Uterus (tissue), 4 donors: Measurements from ENCODE around the gene CTIF. TPM values are rescaled to one million over a fixed set of nuclear protein-coding genes. Genes with fewer than 3 reads are reported as not detected.

ENCODE experiments used
- DNase-seq, 2 donors: peaks; one replicate each; pipeline ENCODE4 v3.0.0-alpha.2; 2019 to 2020
- H3K27ac ChIP-seq, 2 donors: fragments of 200-600 bp; sonication (generic); 1 replicate in 1 of 2; 2 replicates in 1 of 2; pipeline ENCODE4 v1.5.1; 2016 to 2018
- H3K27me3 ChIP-seq, 2 donors: fragments of 200-600 bp; sonication (generic); one replicate each; pipeline ENCODE4 v1.5.1; 2018 to 2019; ENCODE audit warnings: control low read depth in 1 of 2
- H3K36me3 ChIP-seq, 2 donors: fragments of 200-600 bp; sonication (generic); one replicate each; pipeline ENCODE4 v1.5.1; 2019; ENCODE audit warnings: control low read depth in 1 of 2
- H3K4me1 ChIP-seq, 2 donors: fragments of 200-600 bp; sonication (generic); one replicate each; pipeline ENCODE4 v1.5.1; 2018 to 2019; ENCODE audit warnings: control low read depth in 1 of 2
- H3K4me3 ChIP-seq, 2 donors: fragments of 200-600 bp; sonication (generic); 1 replicate in 1 of 2; 2 replicates in 1 of 2; pipeline ENCODE4 v1.5.1; 2018 to 2019; ENCODE audit warnings: mild to moderate bottlenecking in 1 of 2
- H3K9me3 ChIP-seq, 2 donors: fragments of 200-600 bp; sonication (generic); one replicate each; pipeline ENCODE4 v1.5.1; 2019; ENCODE audit warnings: control low read depth in 1 of 2
- CTCF ChIP-seq, 4 experiments: fragments of 200-600 bp in 2 of 4; fragments of 450-650 bp in 2 of 4; sonication (generic) in 2 of 4; IDR thresholded peaks; one replicate each; pipeline ENCODE4 v1.5.1; 2016 to 2019; ENCODE audit warnings: antibody characterized with exemption in 4 of 4, mild to moderate bottlenecking in 2 of 4, moderate library complexity in 1 of 4
- POLR2A ChIP-seq, 2 donors: fragments of 450-650 bp; IDR thresholded peaks; one replicate each; pipeline ENCODE4 v1.6.1; 2016; ENCODE audit warnings: antibody characterized with exemption in 2 of 2, mild to moderate bottlenecking in 1 of 2, moderate library complexity in 1 of 2
- intact Hi-C: fragments of 100-400 bp; cut with DNase I; formaldehyde crosslinking; loops from one replicate; pipeline ENCODE4 v1.15.1; 2023; ENCODE audit warnings: low total_unique reads
- total RNA-seq, 4 donors: library from RNA; depleted of rRNA in 3 of 4; stranded (reverse); fragments of >200 nt in 3 of 4; gene quantifications; one replicate each; pipeline versions ENCODE4 v1.1.0 to v1.2.4, GENCODE V29; 2014 to 2023
- donor health status: DM: yes; HTN: yes; CAD: no.

CTIF gene
- total RNA-seq, 4 donors from 2014 or later, result 11.3 to 94.3 (median 48.0) TPM

GRCh38 chr18:48772457-48772856 is 233.6 kb downstream of the CTIF start:
- H3K27ac ChIP-seq, result no peak overlapping the region
- no peaks in the 10 kb centered on the region for H3K36me3 ChIP-seq
- intact Hi-C loops, result loop anchor here (10.0 kb wide), 1 partner anchor 172 kb away; no protein-coding TSS in a partner anchor
- TF ChIP-seq POLR2A (IDR thresholded peaks at IDR 0.05), result no peak
- TF ChIP-seq CTCF (IDR thresholded peaks at IDR 0.05), result no peak
- H3K4me1 ChIP-seq, result no peaks in the 10 kb centered on the region
- H3K4me3 ChIP-seq, result no peak overlapping the region
- no peak for DNase-seq
- no peaks in the 10 kb centered on the region for H3K9me3 ChIP-seq
- no peaks in the 10 kb centered on the region for H3K27me3 ChIP-seq

GRCh38 chr18:48773821-48774220 is 235.0 kb downstream of the CTIF start:
- H3K9me3 ChIP-seq, result no peaks in the 10 kb centered on the region
- intact Hi-C loops, result loop anchor here (10.0 kb wide), 1 partner anchor 171 kb away; no protein-coding TSS in a partner anchor
- TF ChIP-seq CTCF (IDR thresholded peaks at IDR 0.05), result no peak
- no peak for TF ChIP-seq POLR2A (IDR thresholded peaks at IDR 0.05)
- H3K36me3 ChIP-seq, result no peaks in the 10 kb centered on the region
- DNase-seq, result no peak
- no peak overlapping the region for H3K27ac ChIP-seq
- no peaks in the 10 kb centered on the region for H3K4me1 ChIP-seq
- H3K4me3 ChIP-seq, result no peak overlapping the region
- no peaks in the 10 kb centered on the region for H3K27me3 ChIP-seq

GRCh38 chr18:48774941-48775340 is 236.1 kb downstream of the CTIF start:
- no peak for DNase-seq
- Histone ChIP-seq H3K36me3 (no peaks in the 10 kb centered on the region), H3K27me3 (no peaks in the 10 kb centered on the region), H3K9me3 (no peaks in the 10 kb centered on the region), H3K4me1 (peaks cover 0 to 5% of the 10 kb centered on the region in 2 donors), H3K27ac (no peak overlapping the region), H3K4me3 (no peak overlapping the region)
- TF ChIP-seq CTCF (IDR thresholded peaks at IDR 0.05) (no peak), POLR2A (IDR thresholded peaks at IDR 0.05) (no peak)
- intact Hi-C loops, result loop anchor here (10.0 kb wide), 1 partner anchor 170 kb away; no protein-coding TSS in a partner anchor

GRCh38 chr18:48775372-48776155 is 236.7 kb downstream of the CTIF start:
- H3K36me3 ChIP-seq, result no peaks in the 10 kb centered on the region
- H3K4me1 ChIP-seq, result peaks cover 0 to 11% of the 10 kb centered on the region in 2 donors
- no peak for TF ChIP-seq POLR2A (IDR thresholded peaks at IDR 0.05)
- TF ChIP-seq CTCF (IDR thresholded peaks at IDR 0.05), result no peak
- intact Hi-C loops, result loop anchor here (10.0 kb wide), 1 partner anchor 169 kb away; no protein-coding TSS in a partner anchor
- no peak overlapping the region for H3K27ac ChIP-seq
- H3K4me3 ChIP-seq, result no peak overlapping the region
- H3K27me3 ChIP-seq, result no peaks in the 10 kb centered on the region
- no peaks in the 10 kb centered on the region for H3K9me3 ChIP-seq
- DNase-seq, result no peak

GRCh38 chr18:48776156-48776555 is 237.3 kb downstream of the CTIF start:
- H3K27me3 ChIP-seq, result no peaks in the 10 kb centered on the region
- H3K4me3 ChIP-seq, result no peak overlapping the region
- TF ChIP-seq CTCF (IDR thresholded peaks at IDR 0.05) (no peak), POLR2A (IDR thresholded peaks at IDR 0.05) (no peak)
- H3K36me3 ChIP-seq, result no peaks in the 10 kb centered on the region
- peaks cover 0 to 17% of the 10 kb centered on the region in 2 donors for H3K4me1 ChIP-seq
- H3K9me3 ChIP-seq, result no peaks in the 10 kb centered on the region
- intact Hi-C loops, result loop anchor here (10.0 kb wide), 1 partner anchor 169 kb away; no protein-coding TSS in a partner anchor
- no peak overlapping the region for H3K27ac ChIP-seq
- DNase-seq, result no peak
